Neural cell (in vitro differentiated cells): ENCODE results near the gene MS4A4E. TPM values are rescaled to one million over a fixed set of nuclear protein-coding genes. Genes with fewer than 3 reads are reported as not detected.

Experiments used
- H2AFZ ChIP-seq: fragments of 200-600, 300-800 bp; sonication (generic), shearing (Covaris generic); 2 replicates; pipeline ENCODE4 v1.6.0; 2014; ENCODE audit warnings: low read depth, mild to moderate bottlenecking, antibody characterized with exemption, low read length, moderate library complexity
- H3F3A ChIP-seq: fragments of 200-600 bp; shearing (Covaris generic); 2 replicates; pipeline ENCODE4 v1.6.1; 2016; ENCODE audit warnings: mild to moderate bottlenecking, moderate library complexity, mixed read lengths, antibody characterized with exemption, low read length; ENCODE audit not compliant: insufficient read depth, poor library complexity, severe bottlenecking
- H3K27ac ChIP-seq: fragments of 200-600, 300-800 bp; sonication (generic), shearing (Covaris generic); 2 replicates; pipeline ENCODE4 v1.5.1; 2014; ENCODE audit warnings: mild to moderate bottlenecking, low read length, moderate library complexity
- H3K27me3 ChIP-seq: fragments of 300-800, 200-600 bp; sonication (generic), shearing (Covaris generic); 2 replicates; pipeline ENCODE4 v1.6.0; 2014; ENCODE audit warnings: mild to moderate bottlenecking, low read depth, low read length, moderate library complexity; ENCODE audit not compliant: insufficient read depth
- H3K36me3 ChIP-seq: fragments of 300-800, 200-600 bp; sonication (generic), shearing (Covaris generic); 2 replicates; pipeline ENCODE4 v1.5.1; 2014; ENCODE audit warnings: mild to moderate bottlenecking, antibody characterized with exemption, low read length, moderate library complexity; ENCODE audit not compliant: insufficient read depth
- H3K4me2 ChIP-seq: fragments of 300-800, 200-600 bp; sonication (generic), shearing (Covaris generic); 2 replicates; pipeline ENCODE4 v1.6.0; 2014; ENCODE audit warnings: mild to moderate bottlenecking, low read length
- H3K4me3 ChIP-seq: fragments of 300-800, 200-600 bp; sonication (generic), shearing (Covaris generic); 2 replicates; pipeline ENCODE4 v1.5.1; 2014; ENCODE audit warnings: mild to moderate bottlenecking, low read length, moderate library complexity
- H3K79me2 ChIP-seq: fragments of 200-600 bp; shearing (Covaris generic); replicated peaks from 2 replicates; pipeline ENCODE4 v1.6.0; 2014; ENCODE audit warnings: mild to moderate bottlenecking, low read length, moderate library complexity; ENCODE audit not compliant: insufficient read depth
- H3K9ac ChIP-seq: fragments of 300-800, 200-600 bp; sonication (generic), shearing (Covaris generic); 2 replicates; pipeline ENCODE4 v1.6.1; 2016; ENCODE audit warnings: mild to moderate bottlenecking, low read length, mixed read lengths
- H3K9me2 ChIP-seq: fragments of 200-600 bp; shearing (Covaris generic); 2 replicates; pipeline ENCODE4 v1.6.1; 2016; ENCODE audit warnings: mild to moderate bottlenecking, low read length, mixed read lengths; ENCODE audit not compliant: insufficient read depth
- H3K9me3 ChIP-seq: fragments of 200-600, 300-800 bp; sonication (generic), shearing (Covaris generic); 2 replicates; pipeline ENCODE4 v1.6.1; 2016; ENCODE audit warnings: mild to moderate bottlenecking, mixed run types, low read length, moderate library complexity, mixed read lengths
- H4K20me1 ChIP-seq: fragments of 200-600 bp; shearing (Covaris generic); 2 replicates; pipeline ENCODE4 v1.6.1; 2016; ENCODE audit warnings: mild to moderate bottlenecking, mixed run types; ENCODE audit not compliant: insufficient read depth
- CTCF ChIP-seq: fragments of 450-650 bp; IDR thresholded peaks from 2 replicates; pipeline ENCODE4 v1.5.1; 2014; ENCODE audit warnings: antibody characterized with exemption, mild to moderate bottlenecking, moderate library complexity; ENCODE audit not compliant: poor library complexity, severe bottlenecking
- EP300 ChIP-seq: fragments of 450-650 bp; conservative IDR thresholded peaks from 2 replicates; pipeline ENCODE4 v1.6.1; 2014; ENCODE audit warnings: antibody characterized with exemption, mild to moderate bottlenecking, moderate library complexity; ENCODE audit not compliant: poor library complexity, severe bottlenecking
- EZH2 ChIP-seq: fragments of 200-600, 300-800 bp; shearing (Covaris generic), sonication (generic); IDR thresholded peaks from 2 replicates; pipeline ENCODE4 v1.6.1; 2014; ENCODE audit warnings: antibody characterized with exemption, low read length, borderline replicate concordance, mild to moderate bottlenecking; ENCODE audit not compliant: insufficient read depth, poor library complexity, severe bottlenecking
- MXI1 ChIP-seq: fragments of 450-650 bp; conservative IDR thresholded peaks from 2 replicates; pipeline ENCODE4 v1.6.1; 2014; ENCODE audit warnings: antibody characterized with exemption, mild to moderate bottlenecking; ENCODE audit not compliant: poor library complexity, severe bottlenecking
- POLR2AphosphoS5 ChIP-seq: IDR thresholded peaks from 2 replicates; pipeline ENCODE4 v1.6.1; 2012
- RAD21 ChIP-seq: fragments of 450-650 bp; conservative IDR thresholded peaks from 2 replicates; pipeline ENCODE4 v1.6.1; 2014; ENCODE audit warnings: antibody characterized with exemption, mild to moderate bottlenecking, moderate library complexity
- REST ChIP-seq: IDR thresholded peaks from 2 replicates; pipeline ENCODE4 v1.6.1; 2012; ENCODE audit warnings: borderline replicate concordance
- SMC3 ChIP-seq: fragments of 450-650 bp; conservative IDR thresholded peaks from 2 replicates; pipeline ENCODE4 v1.6.1; 2014; ENCODE audit warnings: antibody characterized with exemption, mild to moderate bottlenecking, moderate library complexity; ENCODE audit not compliant: poor library complexity
- TAF1 ChIP-seq: IDR thresholded peaks from 2 replicates; pipeline ENCODE4 v1.6.1; 2012; ENCODE audit warnings: low read depth
- polyA plus RNA-seq: library from polyadenylated mRNA; depleted of rRNA; stranded (reverse); fragments of >200 nt; gene quantifications from 2 replicates; pipeline ENCODE4 v1.2.3, GENCODE V29; 2014

MS4A4E gene
- polyA plus RNA-seq, 1 donor from 2014 or later = not detected

DNA sequence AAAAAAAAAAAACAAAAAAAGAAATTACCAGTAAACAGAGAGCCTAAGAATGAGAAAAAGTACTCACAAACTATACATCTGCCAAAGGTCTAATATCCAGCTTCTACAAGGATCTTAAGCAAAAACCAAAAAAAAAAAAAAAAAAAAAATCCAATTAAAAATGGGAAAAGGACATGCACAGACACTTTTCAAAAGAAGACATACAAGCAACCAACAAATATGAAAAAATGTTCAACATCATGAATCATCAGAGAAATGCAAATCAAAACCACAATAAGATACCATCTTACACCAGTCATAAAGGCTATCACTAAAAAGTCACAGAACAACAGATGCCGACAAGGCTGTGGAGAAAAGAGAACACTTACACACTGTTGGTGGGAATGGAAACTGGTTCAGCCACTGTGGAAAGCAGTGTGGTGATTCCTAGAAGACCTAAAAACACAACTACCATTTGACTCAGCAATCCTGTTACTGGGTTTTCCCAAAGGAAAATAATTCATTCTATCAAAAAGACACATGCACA lies 78.3 kb downstream of the MS4A4E start:
- no peaks in the 10 kb centered on the region for H3K36me3 ChIP-seq
- TF ChIP-seq TAF1 = no peak
- no peak for TF ChIP-seq CTCF
- TF ChIP-seq REST = no peak
- no peak for TF ChIP-seq EP300
- TF ChIP-seq RAD21 = no peak
- no peak for TF ChIP-seq POLR2AphosphoS5
- no peak for TF ChIP-seq SMC3
- no peak for TF ChIP-seq MXI1
- H3K9me3 ChIP-seq = peaks cover 4% of the 10 kb centered on the region
- H3F3A ChIP-seq = no peaks in the 10 kb centered on the region
- H3K79me2 ChIP-seq = no peaks in the 10 kb centered on the region
- H2AFZ ChIP-seq = no peak overlapping the region
- no peak overlapping the region for H3K27ac ChIP-seq
- H4K20me1 ChIP-seq = no peaks in the 10 kb centered on the region
- no peaks in the 10 kb centered on the region for H3K27me3 ChIP-seq
- no peak overlapping the region for H3K4me2 ChIP-seq
- no peaks in the 10 kb centered on the region for H3K9me2 ChIP-seq
- no peak overlapping the region for H3K9ac ChIP-seq
- H3K4me3 ChIP-seq = no peak overlapping the region

DNA sequence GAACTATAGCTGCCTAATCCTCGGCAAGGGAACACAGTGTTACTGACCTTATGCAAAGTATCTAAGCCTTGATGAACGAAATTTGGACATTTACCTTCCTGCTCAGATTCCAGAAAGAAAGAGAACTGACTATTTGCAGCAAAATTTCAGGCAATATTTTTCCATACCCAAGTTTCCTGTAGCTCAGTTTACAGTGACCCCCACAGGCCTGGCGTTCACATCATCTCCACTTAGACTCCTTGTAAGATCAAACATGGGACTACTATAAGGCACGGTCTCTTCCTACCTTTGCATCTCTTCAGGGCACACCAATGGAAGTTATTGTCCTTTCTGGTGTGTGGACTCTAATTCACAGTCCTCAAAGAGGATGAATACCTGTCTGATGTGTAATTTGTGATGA lies 81.2 kb downstream of the MS4A4E start:
- H3K79me2 ChIP-seq = no peaks in the 10 kb centered on the region
- no peak overlapping the region for H3K27ac ChIP-seq
- H4K20me1 ChIP-seq = no peaks in the 10 kb centered on the region
- no peaks in the 10 kb centered on the region for H3K9me3 ChIP-seq
- no peaks in the 10 kb centered on the region for H3K27me3 ChIP-seq
- H3K4me2 ChIP-seq = no peak overlapping the region
- no peaks in the 10 kb centered on the region for H3K9me2 ChIP-seq
- no peak overlapping the region for H3K4me3 ChIP-seq
- no peaks in the 10 kb centered on the region for H3F3A ChIP-seq
- H2AFZ ChIP-seq = no peak overlapping the region
- H3K36me3 ChIP-seq = no peaks in the 10 kb centered on the region
- TF ChIP-seq REST = no peak
- no peak for TF ChIP-seq MXI1
- TF ChIP-seq SMC3 = no peak
- TF ChIP-seq CTCF = no peak
- TF ChIP-seq POLR2AphosphoS5 = no peak
- no peak for TF ChIP-seq TAF1
- TF ChIP-seq EP300 = no peak
- TF ChIP-seq EZH2 = no peak
- no peak for TF ChIP-seq RAD21
- no peak overlapping the region for H3K9ac ChIP-seq
